ENCODE results near the gene MCU. TPM values are rescaled to one million over a fixed set of nuclear protein-coding genes. Genes with fewer than 3 reads are reported as not detected.

The MCU gene
- total and polyA plus RNA-seq, 7 donors = 32.4 to 118 (median 66.1) TPM

GRCh38 chr10:72702868-72703581 lies 11.1 kb downstream of the MCU start:
- Histone ChIP-seq H3K27me3 (ENCODE audit: insufficient read depth in 3 of 3, low read length in 2 of 3) (no peaks in the 10 kb centered on the region), H3K9me3 (no peaks in the 10 kb centered on the region), H3K4me1 (peaks cover 21% of the 10 kb centered on the region), H3K27ac (no peak overlapping the region), H3K36me3 (ENCODE audit: insufficient read depth in 1 of 2, low read depth in 1 of 2) (no peaks in the 10 kb centered on the region), H3K4me3 (no peak overlapping the region)
- intact Hi-C loops (cut with DNase I) = no loop called here
- DNase-seq = no peak
- ATAC-seq = peak in 3 of 4 donors; percentile 39 to 55 (median 52)
- WGBS, 3 donors = 72 to 76% (median 72%) methylated on average over 3 of the region's 3 CpGs
- TF ChIP-seq, protein P1, sequence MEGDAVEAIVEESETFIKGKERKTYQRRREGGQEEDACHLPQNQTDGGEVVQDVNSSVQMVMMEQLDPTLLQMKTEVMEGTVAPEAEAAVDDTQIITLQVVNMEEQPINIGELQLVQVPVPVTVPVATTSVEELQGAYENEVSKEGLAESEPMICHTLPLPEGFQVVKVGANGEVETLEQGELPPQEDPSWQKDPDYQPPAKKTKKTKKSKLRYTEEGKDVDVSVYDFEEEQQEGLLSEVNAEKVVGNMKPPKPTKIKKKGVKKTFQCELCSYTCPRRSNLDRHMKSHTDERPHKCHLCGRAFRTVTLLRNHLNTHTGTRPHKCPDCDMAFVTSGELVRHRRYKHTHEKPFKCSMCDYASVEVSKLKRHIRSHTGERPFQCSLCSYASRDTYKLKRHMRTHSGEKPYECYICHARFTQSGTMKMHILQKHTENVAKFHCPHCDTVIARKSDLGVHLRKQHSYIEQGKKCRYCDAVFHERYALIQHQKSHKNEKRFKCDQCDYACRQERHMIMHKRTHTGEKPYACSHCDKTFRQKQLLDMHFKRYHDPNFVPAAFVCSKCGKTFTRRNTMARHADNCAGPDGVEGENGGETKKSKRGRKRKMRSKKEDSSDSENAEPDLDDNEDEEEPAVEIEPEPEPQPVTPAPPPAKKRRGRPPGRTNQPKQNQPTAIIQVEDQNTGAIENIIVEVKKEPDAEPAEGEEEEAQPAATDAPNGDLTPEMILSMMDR (IDR thresholded peaks at IDR 0.05) = no peak

DNA sequence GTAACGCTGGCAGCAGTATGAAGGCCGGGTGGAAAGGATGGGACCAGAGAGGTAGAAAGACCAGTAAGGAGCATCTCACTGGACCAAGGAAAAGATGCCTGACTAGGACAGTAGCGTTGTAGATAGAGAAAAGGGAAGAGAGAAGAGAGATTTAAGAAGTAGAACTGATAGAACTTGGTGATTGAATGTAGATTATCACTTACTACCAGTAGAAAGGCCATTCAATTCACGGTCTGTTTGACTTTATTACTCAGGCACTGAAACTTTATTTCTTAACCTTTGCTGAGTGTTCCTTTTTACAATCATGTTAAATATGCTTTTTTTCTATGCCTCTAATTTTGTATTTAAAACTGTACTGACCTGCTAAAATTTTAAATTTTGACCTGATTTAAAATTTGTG lies 12.2 kb downstream of the MCU start:
- Histone ChIP-seq H3K4me1 (peaks cover 29% of the 10 kb centered on the region), H3K36me3 (ENCODE audit: insufficient read depth in 1 of 2, low read depth in 1 of 2) (no peaks in the 10 kb centered on the region), H3K9me3 (no peaks in the 10 kb centered on the region), H3K27ac (no peak overlapping the region), H3K27me3 (ENCODE audit: insufficient read depth in 3 of 3, low read length in 2 of 3) (no peaks in the 10 kb centered on the region), H3K4me3 (no peak overlapping the region)
- no peak for ATAC-seq
- 89 to 94% (median 93%) methylated on average over 4 of the region's 4 CpGs for WGBS, 3 donors
- intact Hi-C loops (cut with DNase I) = no loop called here
- DNase-seq = no peak
- TF ChIP-seq, protein P1 (IDR thresholded peaks at IDR 0.05) = no peak

GRCh38 chr10:72709041-72709440 lies 17.1 kb downstream of the MCU start:
- H3K27me3 ChIP-seq (ENCODE audit: insufficient read depth in 3 of 3, low read length in 2 of 3) = no peaks in the 10 kb centered on the region
- no peak overlapping the region for H3K27ac ChIP-seq
- ATAC-seq = peak in 1 of 4 donors; percentile 11
- intact Hi-C loops (cut with DNase I) = no loop called here
- WGBS, 3 donors = 0 to 7% (median 3%) methylated on average over 1 of the region's 1 CpG
- no peaks in the 10 kb centered on the region for H3K36me3 ChIP-seq (ENCODE audit: insufficient read depth in 1 of 2, low read depth in 1 of 2)
- no peaks in the 10 kb centered on the region for H3K9me3 ChIP-seq
- no peak overlapping the region for H3K4me3 ChIP-seq
- TF ChIP-seq, protein P1 (IDR thresholded peaks at IDR 0.05) = no peak
- no peak for DNase-seq
- peaks cover 39% of the 10 kb centered on the region for H3K4me1 ChIP-seq

DNA sequence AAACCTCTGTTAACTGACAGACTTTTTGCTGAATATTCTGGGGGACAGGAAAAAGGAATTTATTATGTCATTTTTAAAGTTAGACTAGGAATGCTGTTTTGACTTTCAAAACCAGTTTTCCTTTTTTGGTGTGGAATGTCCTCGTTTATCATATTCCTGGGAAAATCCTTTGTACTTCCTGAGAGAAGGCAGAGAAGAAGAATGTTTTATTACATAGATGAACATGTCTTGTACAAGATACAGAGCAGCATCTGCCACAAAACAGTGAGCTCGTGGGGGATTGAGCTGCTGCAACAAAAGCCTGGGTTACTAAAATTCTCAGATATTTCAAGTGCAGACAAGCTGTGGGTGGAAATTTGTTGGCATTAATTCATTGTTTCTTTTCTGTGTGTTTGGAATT lies 20.2 kb downstream of the MCU start:
- H3K27ac ChIP-seq = peak overlapping the region; percentile 0
- no peaks in the 10 kb centered on the region for H3K9me3 ChIP-seq
- intact Hi-C loops (cut with DNase I) = loop anchor here in 1 of 2 donors (2.0 kb wide), 1 partner anchor 17 kb away; no protein-coding TSS in a partner anchor
- peaks cover 0 to 20% of the 10 kb centered on the region in 2 donors for H3K36me3 ChIP-seq (ENCODE audit: insufficient read depth in 1 of 2, low read depth in 1 of 2)
- no peak overlapping the region for H3K4me3 ChIP-seq
- ATAC-seq (no peak), DNase-seq (no peak)
- TF ChIP-seq, protein P1 (IDR thresholded peaks at IDR 0.05) = no peak
- H3K27me3 ChIP-seq (ENCODE audit: insufficient read depth in 3 of 3, low read length in 2 of 3) = no peaks in the 10 kb centered on the region
- WGBS, 3 donors = 24 to 30% (median 29%) methylated on average over 2 of the region's 2 CpGs
- H3K4me1 ChIP-seq = peaks cover 36% of the 10 kb centered on the region
